GM18861 (cell line): Measurements from ENCODE around the gene PLEKHA8.

Source experiments
- ATAC-seq: cut with Tn5 transposase; IDR thresholded peaks from one replicate; pipeline ENCODE4 v1.9.1; 2021; ENCODE audit not compliant: unreplicated experiment

PLEKHA8 gene, protein sequence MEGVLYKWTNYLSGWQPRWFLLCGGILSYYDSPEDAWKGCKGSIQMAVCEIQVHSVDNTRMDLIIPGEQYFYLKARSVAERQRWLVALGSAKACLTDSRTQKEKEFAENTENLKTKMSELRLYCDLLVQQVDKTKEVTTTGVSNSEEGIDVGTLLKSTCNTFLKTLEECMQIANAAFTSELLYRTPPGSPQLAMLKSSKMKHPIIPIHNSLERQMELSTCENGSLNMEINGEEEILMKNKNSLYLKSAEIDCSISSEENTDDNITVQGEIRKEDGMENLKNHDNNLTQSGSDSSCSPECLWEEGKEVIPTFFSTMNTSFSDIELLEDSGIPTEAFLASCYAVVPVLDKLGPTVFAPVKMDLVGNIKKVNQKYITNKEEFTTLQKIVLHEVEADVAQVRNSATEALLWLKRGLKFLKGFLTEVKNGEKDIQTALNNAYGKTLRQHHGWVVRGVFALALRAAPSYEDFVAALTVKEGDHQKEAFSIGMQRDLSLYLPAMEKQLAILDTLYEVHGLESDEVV

DNA sequence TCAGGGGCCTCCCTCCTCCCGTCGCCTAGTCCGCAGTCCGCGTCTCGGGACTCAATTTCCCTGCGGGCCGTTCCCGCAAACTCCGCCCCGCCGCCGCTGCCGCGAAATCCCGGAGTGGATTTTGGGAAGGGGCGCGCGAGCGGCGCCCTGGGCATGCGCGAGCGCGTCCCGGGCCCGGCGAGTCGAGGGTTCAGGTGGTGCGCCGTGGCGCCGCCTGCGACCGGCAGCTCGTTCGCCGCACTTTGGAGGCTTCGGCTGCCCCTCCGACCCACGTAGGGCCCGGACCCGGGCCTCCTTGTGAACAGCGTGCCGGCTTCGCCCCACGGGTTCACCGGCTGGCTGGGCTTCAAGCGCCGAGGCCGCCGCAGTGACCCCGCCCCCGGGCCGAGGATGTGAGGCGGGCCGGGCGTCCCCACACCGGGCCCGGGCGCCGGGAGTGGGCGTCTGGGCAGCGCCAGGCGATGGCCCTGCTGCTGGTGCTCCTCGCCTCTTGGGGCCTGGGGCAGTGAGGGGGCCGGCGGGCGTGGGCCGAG lies at the start of gene PLEKHA8:
TSS of gene PLEKHA8 (plus strand) at position 197 of the 533 bp plus-strand sequence. CDS start 351 bp downstream, outside the sequence.
- ATAC-seq = peak; percentile 29

GRCh38 chr7:29980151-29980550 lies 48.1 kb upstream of the PLEKHA8 start:
- no peak for ATAC-seq

- peak; percentile 27 for ATAC-seq
These were observed 41.1 kb upstream of the PLEKHA8 start for GRCh38 chr7:29987083-29987482.

DNA sequence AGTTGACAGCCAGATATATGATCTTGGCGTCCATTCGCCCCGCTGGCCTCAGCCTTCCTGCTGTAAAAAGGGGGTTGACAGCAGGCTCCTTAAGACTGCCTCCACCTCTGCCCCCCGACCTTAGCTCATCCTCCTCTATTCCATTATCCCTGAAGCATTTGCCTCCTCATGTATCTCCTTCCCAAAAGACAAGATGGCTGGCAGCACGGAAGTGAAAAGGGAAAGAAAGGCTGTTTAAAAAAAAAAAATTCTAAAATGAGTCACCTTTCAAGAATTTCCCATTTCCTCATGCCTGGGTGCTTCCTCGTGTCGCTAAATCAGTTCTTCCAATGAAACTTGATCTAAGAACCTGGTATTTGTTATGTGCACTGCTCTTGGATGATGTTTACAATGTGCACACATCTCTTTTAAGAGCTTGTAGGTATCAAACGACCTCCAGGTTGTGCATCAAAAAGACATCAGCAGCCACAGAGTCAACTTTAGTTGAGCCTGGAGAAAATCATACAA lies 40.3 kb upstream of the PLEKHA8 start:
- ATAC-seq = no peak

GRCh38 chr7:29988424-29989256 lies 39.6 kb upstream of the PLEKHA8 start:
- ATAC-seq = no peak

DNA sequence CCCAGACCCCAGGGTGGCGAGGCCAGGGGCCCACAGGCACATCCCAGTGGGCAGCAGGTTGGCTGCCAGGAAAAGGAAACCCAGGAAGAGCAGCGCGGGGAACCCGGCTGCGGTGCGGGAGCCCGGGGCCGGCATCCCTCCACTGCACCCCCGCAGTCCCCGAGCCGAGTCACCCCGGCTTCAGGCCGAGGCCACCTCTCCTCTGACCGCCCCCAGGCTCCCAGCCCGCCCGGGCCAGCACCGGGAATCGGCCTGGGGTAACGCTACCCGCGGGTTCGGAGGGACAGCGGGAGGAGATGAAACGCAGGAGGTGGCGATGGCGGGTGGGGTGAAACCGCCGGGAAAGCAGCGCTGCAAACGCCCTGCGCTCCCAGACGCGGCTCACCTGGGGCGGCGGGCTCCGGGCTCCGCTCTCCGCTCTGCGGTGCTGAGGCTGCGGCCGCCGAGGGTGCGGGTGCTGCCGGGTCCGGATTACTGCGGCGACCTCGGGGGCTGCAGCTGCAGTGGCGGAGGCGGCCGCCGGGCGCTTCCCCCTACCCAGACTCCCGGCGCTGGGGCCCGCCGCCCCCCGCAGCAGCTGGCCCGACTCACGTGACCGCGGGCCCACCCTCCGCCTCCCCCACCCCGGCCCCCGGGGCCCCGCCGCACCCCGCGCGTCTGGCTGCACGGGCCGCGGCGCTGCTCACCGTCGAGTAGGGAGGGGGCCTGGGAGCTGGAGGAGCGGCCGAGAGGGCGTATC lies 38.8 kb upstream of the PLEKHA8 start, which contains the start of gene SCRN1:
TSS of gene SCRN1 (minus strand) at position 545 of the 739 bp plus-strand sequence. CDS start 20,734 bp downstream, outside the sequence.
- no peak for ATAC-seq

- no peak for ATAC-seq
These were observed 37.3 kb upstream of the PLEKHA8 start for GRCh38 chr7:29990931-29991330.

GRCh38 chr7:29991937-29992336 lies 36.3 kb upstream of the PLEKHA8 start:
- ATAC-seq = no peak

DNA sequence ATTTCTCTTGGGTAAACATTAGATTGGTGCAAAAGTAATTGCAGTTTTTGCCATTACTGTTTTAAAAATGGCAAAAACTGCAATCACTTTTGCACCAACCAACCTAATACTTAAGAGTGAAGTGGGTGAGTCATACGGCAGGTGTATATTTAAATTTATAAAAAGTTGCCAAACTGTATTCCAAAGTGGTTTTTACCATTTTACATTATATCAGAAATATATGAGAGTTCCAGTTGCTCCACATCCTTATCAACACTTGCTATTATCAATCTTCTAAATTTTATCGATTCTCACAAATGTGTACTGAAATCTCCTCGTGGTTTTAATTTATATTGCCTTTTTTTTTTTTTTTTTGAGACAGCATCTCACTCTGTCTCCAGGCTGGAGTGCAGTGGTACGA lies 35.1 kb upstream of the PLEKHA8 start:
- no peak for ATAC-seq

DNA sequence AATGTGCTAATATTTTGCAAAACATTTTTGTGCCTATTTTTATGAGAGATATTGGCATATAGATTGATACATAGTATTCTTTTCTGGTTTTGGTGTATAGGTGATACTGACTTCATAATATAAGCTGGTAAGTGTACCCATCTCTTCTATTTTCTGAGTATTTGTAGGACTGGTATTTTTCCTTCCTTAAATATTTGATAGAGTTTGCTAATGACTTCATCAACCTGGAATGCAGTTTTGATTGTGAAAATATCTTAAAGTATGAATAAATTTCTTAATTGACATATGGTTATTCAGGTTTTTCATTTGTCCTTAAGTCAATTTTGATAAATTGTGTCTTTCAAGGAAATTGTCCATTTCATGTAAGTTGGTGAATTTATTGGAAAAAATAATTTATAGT lies 32.6 kb upstream of the PLEKHA8 start:
- ATAC-seq = no peak

- ATAC-seq = no peak
These were observed 31.9 kb upstream of the PLEKHA8 start for GRCh38 chr7:29996321-29996720.

- no peak for ATAC-seq
These were observed 29.7 kb upstream of the PLEKHA8 start for GRCh38 chr7:29998489-29998888.

GRCh38 chr7:30001998-30002397 lies 26.2 kb upstream of the PLEKHA8 start:
- ATAC-seq = no peak

DNA sequence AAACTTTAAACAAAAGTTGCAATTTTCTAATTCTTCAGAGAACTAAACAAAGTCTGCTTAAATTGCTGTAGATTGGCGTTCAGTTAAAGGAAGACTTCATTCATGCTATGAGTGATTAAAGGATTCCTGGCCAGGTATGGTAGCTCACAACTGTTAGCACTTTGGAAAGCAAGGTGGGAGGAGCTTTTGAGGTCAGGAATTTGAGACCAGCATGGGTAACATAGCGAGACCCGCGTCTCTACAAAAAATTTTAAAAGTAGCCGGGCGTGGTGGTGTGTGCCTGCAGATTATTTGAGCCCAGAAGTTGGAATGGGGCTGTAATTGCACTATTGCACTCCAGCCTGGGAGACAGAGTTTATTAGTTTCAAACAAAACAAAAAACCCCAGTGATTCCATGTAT lies 25.1 kb upstream of the PLEKHA8 start:
- ATAC-seq = no peak

DNA sequence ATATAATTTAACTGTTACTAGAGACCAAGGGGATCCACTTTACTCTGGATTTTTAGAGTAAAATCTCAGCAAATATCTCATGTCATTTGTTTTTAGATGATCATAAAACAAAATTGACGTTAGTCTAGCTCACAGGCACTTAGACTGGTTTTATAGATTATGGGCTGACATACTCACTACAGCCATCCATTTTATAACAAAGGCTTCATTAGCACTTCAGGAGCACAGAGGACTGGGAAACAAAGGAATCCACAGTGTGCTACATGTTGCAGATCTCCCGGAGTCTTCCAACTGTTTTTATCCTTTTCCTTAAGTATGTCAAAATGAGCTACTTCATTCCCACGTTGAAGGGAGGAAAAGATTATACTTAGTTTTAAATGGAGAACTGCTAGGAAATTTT lies 22.7 kb upstream of the PLEKHA8 start:
- no peak for ATAC-seq

DNA sequence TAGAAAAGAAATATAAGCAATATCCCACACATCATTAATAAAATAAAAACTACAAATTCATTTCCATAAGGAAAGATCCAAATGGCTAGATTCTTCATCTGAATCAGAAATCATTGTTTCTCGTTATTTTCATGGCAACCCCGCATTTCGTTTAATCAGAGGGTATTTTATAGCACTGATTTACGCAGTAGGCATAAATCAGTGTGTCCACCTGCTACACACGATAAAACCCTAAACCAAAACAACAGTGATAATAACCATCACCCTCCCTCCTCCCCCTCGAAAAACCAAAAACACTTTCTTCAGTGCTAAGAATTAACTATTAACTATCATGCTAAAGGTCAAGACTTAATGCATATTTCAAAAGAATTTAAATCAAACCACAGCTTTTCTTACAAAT lies 18.2 kb upstream of the PLEKHA8 start:
- no peak for ATAC-seq

DNA sequence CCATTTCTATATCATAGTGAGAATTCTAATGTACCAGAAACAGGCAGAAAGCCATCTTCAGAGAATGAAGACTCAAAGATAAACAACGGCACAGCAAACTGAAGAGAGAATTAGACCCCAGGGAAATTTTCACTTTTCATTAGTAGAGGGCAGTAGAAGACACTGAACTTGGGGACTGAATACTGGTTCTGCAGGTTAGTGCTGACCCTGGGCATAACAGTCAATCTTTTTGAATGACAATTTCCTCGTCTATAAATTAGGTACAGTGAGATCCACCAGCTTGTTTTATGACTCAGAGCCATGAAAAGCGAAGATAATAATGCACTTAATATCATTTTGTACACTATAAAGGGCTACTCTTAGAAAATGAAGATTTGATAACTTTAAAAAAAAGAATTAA lies 15.5 kb upstream of the PLEKHA8 start:
- ATAC-seq = no peak

DNA sequence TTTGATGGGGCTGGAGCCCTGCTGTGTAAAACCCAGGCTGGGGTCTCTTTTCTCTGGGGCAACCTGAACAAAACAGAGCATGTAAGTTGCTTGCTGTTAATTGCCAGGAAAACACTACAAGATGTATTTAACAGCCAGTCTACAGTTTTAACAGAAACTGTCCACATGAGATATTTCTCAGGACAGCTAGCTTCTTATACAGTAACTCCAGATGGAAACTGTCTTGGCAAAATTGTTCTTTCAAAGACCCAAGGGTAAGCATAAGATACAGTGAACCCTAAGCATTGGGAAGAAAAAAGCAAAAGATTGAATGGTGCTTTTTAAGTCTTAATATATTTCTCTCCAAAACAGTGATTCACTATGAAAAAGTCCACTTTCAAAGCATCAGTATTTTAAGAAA lies 9.8 kb upstream of the PLEKHA8 start:
- no peak for ATAC-seq

GRCh38 chr7:30019387-30019786 lies 8.8 kb upstream of the PLEKHA8 start:
- no peak for ATAC-seq

- no peak for ATAC-seq
These were observed 8.3 kb upstream of the PLEKHA8 start for GRCh38 chr7:30019960-30020359.

GRCh38 chr7:30020535-30020934 lies 7.7 kb upstream of the PLEKHA8 start:
- ATAC-seq = no peak
